Medulla oblongata (tissue), 1 donor: ENCODE data around the gene FBXO15.

Source experiments
- DNase-seq: peaks from one replicate; pipeline ENCODE4 v3.0.0-alpha.2; 2015; ENCODE audit errors: extremely low spot score

FBXO15 gene

GRCh38 chr18:74062037-74062436 is 85.6 kb downstream of the FBXO15 start:
- no peak for DNase-seq

DNA sequence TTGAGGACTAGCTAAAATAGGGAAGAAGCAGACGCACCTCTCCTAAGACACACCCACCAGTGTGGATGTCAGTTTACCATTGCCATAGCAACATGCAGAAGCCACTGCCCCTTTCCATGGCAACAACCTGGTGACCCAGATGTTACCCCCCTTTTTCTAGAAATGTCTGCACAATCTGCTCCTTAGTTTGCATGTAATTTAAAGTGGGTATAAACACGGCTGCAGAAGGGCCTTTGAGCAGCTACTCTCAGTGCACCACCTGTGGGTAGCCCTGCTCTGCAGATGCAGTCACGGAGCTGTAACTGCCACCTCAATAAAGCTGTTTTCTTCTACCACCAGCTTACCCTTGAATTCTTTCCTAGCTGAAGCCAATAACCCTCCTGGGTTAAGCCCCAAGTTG is 87.1 kb downstream of the FBXO15 start:
- DNase-seq, result no peak

DNA sequence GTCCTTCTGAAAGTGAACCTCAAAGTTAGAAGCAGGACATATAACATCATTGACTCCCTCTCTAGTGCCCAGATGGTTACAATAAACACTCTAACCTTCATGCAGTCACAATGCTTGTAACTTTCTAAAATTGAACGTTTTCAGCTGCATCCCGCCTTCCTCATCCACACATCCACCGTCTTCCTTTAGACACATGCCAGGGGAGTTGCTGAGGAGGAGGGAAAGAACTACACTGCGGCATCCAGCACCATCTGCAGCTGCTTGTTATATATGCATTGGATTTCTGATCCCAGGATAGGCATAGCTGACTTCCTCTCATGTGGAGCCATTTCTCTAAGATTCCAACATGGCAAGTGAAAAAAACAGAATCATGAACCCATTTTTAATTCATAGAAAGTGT is 96.8 kb downstream of the FBXO15 start:
- no peak for DNase-seq

DNA sequence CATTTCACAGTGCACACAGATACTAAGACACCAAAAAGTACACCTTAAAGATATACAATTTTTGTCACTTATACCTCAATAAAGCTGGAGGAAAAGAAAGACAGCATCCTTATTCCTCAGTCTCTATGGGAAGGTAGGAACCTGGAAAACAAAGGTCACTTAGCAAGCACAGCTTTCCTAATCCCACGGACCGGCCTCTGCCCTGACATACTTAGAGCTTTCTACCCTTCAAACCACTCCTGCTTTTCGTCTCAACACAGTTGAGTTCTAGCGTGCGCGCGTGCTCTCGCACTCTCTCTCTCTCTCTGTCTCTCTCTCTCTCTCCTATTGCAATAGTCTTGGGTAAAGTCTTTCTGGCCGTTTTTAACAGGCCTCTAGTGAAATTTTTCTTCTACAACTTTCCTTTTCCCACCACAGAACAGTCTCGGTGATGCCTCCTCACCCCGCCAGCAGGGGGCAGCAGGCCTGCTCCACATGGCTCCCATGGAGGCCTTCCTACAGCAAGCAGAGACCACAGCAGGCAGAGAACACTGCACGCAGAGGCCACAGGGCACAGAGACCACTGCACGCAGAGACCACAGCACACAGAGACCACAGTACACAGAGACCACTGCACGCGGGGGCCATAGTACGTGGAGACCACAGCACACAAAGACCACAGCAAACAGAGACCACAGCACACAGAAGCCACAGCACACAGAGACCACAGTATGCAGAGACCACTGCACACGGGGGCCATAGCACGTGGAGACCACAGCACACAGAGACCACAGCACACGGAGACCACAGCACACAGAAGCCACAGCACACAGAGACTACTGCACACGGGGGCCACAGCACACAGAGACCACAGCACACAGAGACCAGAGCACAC is 106.9 kb downstream of the FBXO15 start:
- no peak for DNase-seq

GRCh38 chr18:74040008-74040407 is 107.6 kb downstream of the FBXO15 start:
- DNase-seq, result no peak

DNA sequence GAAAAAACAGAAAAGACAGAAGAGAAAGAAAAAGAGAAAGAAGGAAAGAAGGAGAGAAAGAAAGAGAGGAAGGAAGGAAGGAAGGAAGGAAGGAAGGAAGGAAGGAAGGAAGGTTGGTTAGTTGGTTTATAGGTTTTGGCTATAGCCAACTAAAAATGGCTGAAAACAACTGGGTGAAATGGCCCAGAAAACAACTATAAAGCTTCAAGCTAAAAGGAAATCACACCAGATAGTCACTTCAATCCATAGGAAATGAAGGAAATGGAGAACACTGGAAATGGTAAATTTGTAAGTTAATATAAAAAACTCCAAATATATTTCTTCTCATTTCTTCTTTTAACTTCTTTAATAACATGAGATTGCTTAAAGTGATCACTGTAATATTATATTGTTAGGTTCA is 118.5 kb downstream of the FBXO15 start:
- no peak for DNase-seq
